22Rv1 (cell line): ENCODE measurements around the gene NID2.

ENCODE experiments used
- H3K27ac ChIP-seq: fragments of 450-650 bp; 2 replicates; pipeline ENCODE4 v1.5.1; 2017
- ZFX ChIP-seq: fragments of 450-650 bp; IDR thresholded peaks from 2 replicates; pipeline ENCODE4 v1.6.1; 2017; ENCODE audit warnings: antibody characterized with exemption, borderline replicate concordance
- TF ChIP-seq, protein P1 (sequence below): fragments of 450-650 bp; IDR thresholded peaks from 2 replicates; pipeline ENCODE4 v1.5.1; 2017; ENCODE audit warnings: mild to moderate bottlenecking

NID2 gene

GRCh38 chr14:52046376-52046917, 22.4 kb downstream of the NID2 start:
- TF ChIP-seq, protein P1, sequence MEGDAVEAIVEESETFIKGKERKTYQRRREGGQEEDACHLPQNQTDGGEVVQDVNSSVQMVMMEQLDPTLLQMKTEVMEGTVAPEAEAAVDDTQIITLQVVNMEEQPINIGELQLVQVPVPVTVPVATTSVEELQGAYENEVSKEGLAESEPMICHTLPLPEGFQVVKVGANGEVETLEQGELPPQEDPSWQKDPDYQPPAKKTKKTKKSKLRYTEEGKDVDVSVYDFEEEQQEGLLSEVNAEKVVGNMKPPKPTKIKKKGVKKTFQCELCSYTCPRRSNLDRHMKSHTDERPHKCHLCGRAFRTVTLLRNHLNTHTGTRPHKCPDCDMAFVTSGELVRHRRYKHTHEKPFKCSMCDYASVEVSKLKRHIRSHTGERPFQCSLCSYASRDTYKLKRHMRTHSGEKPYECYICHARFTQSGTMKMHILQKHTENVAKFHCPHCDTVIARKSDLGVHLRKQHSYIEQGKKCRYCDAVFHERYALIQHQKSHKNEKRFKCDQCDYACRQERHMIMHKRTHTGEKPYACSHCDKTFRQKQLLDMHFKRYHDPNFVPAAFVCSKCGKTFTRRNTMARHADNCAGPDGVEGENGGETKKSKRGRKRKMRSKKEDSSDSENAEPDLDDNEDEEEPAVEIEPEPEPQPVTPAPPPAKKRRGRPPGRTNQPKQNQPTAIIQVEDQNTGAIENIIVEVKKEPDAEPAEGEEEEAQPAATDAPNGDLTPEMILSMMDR = no peak
- TF ChIP-seq ZFX = no peak
- no peak overlapping the region for H3K27ac ChIP-seq

DNA sequence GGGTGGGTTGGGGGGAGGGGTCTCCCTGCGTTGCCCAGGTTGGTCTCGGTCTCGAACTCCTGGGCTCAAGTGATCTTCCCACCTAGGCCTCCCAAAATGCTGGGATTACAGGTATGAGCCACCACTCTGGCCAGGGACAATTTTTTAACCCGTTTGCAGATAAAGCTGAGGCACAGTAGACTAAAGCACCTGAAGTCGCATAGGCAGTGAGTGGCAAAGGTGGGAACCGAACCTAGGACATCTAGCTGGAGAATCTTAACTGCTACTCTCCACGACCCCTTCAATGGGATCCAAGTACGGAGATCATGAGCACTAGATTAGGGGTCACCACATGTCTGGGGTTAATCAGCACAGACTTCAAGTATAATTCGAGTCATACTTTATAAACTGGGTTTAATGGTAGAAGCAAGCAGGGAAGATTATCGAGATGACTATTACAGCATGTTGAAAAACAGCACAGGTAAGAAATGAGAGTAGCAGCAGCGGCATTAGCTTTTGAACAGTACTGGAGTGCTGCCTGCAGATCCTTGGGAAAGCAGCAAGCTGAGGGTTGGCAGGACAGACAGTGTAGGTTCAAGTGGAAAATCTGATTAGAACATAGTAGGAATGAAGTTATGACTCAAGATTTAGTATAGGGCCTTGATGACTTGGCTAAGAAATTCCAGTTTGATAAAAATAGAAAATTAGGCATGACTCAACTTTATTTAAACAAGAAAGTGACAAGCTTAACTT, 23.9 kb downstream of the NID2 start:
- H3K27ac ChIP-seq = no peak overlapping the region
- TF ChIP-seq, protein P1 = no peak
- no peak for TF ChIP-seq ZFX

DNA sequence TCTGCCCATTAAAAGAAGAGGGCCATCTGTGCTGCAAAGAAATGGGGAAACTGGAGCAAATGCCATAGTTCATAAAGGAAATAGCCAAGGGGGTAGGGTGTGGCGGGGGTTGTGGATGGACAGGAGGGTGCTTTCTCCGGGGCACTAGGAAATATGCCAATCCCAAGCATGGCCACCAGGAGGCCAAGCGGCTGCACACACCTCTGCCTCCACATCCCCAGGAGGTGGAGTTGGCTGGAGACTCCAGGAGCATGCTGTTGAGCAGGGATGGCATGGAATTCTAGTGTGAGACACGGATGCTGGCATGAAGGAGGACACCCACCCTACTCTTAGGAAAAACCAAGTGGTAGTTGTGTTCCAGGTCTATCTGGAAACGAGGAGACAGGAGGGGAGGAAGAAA, 25.2 kb downstream of the NID2 start:
- TF ChIP-seq, protein P1 = peak; percentile 79
- no peak for TF ChIP-seq ZFX
- H3K27ac ChIP-seq = no peak overlapping the region

GRCh38 chr14:52042371-52043289, 26.2 kb downstream of the NID2 start:
- no peak overlapping the region for H3K27ac ChIP-seq
- no peak for TF ChIP-seq ZFX
- TF ChIP-seq, protein P1 = no peak

DNA sequence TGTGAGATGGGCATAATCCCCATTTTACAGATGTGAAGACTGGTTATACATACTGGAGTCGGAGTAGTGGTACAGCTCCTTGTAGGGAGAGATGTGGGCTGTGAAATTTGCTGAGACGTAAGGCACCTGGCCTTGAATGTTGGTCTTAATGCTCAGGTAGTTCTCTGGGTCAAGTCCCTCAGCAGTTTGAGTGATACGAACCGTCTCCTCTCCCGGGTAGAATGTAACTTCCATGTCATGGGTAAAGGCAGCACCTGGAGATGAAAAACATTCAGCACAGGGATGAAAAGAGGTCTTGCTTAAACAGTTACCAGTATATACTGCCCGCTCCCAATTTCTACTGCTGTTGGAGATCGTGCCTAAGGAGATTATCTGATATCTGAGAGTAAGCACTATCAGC, 28.3 kb downstream of the NID2 start:
- no peak overlapping the region for H3K27ac ChIP-seq
- TF ChIP-seq, protein P1 = no peak
- no peak for TF ChIP-seq ZFX

GRCh38 chr14:52039124-52039815, 29.6 kb downstream of the NID2 start:
- no peak overlapping the region for H3K27ac ChIP-seq
- TF ChIP-seq ZFX = no peak
- TF ChIP-seq, protein P1 = no peak
